ENCODE data around the gene KLHL30. TPM values are rescaled to one million over a fixed set of nuclear protein-coding genes. Genes with fewer than 3 reads are reported as not detected.

Gene KLHL30
- total and polyA plus RNA-seq, 4 donors = 0.10 to 0.28 (median 0.13) TPM

GRCh38 chr2:238174701-238175100 is 36.2 kb downstream of the KLHL30 start:
- no peak for DNase-seq (ENCODE audit: low read depth in 4 of 6, low spot score in 6 of 6)
- Histone ChIP-seq H3K27ac (ENCODE audit: low read depth, low read length) (no peak overlapping the region), H3K4me1 (ENCODE audit: control insufficient read depth, insufficient read depth, low read length) (no peaks in the 10 kb centered on the region), H3K36me3 (ENCODE audit: control insufficient read depth, insufficient read depth, low read length) (peaks cover 64% of the 10 kb centered on the region), H3K4me3 (ENCODE audit: low read depth, low read length) (no peak overlapping the region), H3K9me3 (ENCODE audit: control insufficient read depth, insufficient read depth, low read length) (no peaks in the 10 kb centered on the region), H3K27me3 (ENCODE audit: control insufficient read depth, insufficient read depth, low read length) (no peaks in the 10 kb centered on the region)
- 81% methylated on average over 2 of the region's 3 CpGs for WGBS (ENCODE audit: insufficient coverage)

GRCh38 chr2:238176613-238177012 is 38.1 kb downstream of the KLHL30 start:
- no peak overlapping the region for H3K27ac ChIP-seq (ENCODE audit: low read depth, low read length)
- H3K4me3 ChIP-seq (ENCODE audit: low read depth, low read length) = no peak overlapping the region
- H3K4me1 ChIP-seq (ENCODE audit: control insufficient read depth, insufficient read depth, low read length) = no peaks in the 10 kb centered on the region
- no peaks in the 10 kb centered on the region for H3K9me3 ChIP-seq (ENCODE audit: control insufficient read depth, insufficient read depth, low read length)
- H3K36me3 ChIP-seq (ENCODE audit: control insufficient read depth, insufficient read depth, low read length) = peaks cover 65% of the 10 kb centered on the region
- no peaks in the 10 kb centered on the region for H3K27me3 ChIP-seq (ENCODE audit: control insufficient read depth, insufficient read depth, low read length)
- no peak for DNase-seq (ENCODE audit: low read depth in 4 of 6, low spot score in 6 of 6)

- no peak overlapping the region for H3K27ac ChIP-seq (ENCODE audit: low read depth, low read length)
- WGBS (ENCODE audit: insufficient coverage) = 93% methylated on average over 4 of the region's 5 CpGs
- no peak overlapping the region for H3K4me3 ChIP-seq (ENCODE audit: low read depth, low read length)
These were observed 42.1 kb downstream of the KLHL30 start for GRCh38 chr2:238180554-238180953.

GRCh38 chr2:238182362-238182761 is 43.9 kb downstream of the KLHL30 start:
- peaks cover 64% of the 10 kb centered on the region for H3K36me3 ChIP-seq (ENCODE audit: control insufficient read depth, insufficient read depth, low read length)
- H3K9me3 ChIP-seq (ENCODE audit: control insufficient read depth, insufficient read depth, low read length) = no peaks in the 10 kb centered on the region
- no peaks in the 10 kb centered on the region for H3K27me3 ChIP-seq (ENCODE audit: control insufficient read depth, insufficient read depth, low read length)
- no peak for DNase-seq (ENCODE audit: low read depth in 4 of 6, low spot score in 6 of 6)
- H3K27ac ChIP-seq (ENCODE audit: low read depth, low read length) = no peak overlapping the region
- 95% methylated on average over 6 of the region's 6 CpGs for WGBS (ENCODE audit: insufficient coverage)
- no peaks in the 10 kb centered on the region for H3K4me1 ChIP-seq (ENCODE audit: control insufficient read depth, insufficient read depth, low read length)
- no peak overlapping the region for H3K4me3 ChIP-seq (ENCODE audit: low read depth, low read length)

More at GRCh38 chr2:238180554-238180953, 42.1 kb downstream of the KLHL30 start:
- H3K4me1 ChIP-seq (ENCODE audit: control insufficient read depth, insufficient read depth, low read length) = no peaks in the 10 kb centered on the region
- H3K36me3 ChIP-seq (ENCODE audit: control insufficient read depth, insufficient read depth, low read length) = peaks cover 62% of the 10 kb centered on the region
- H3K9me3 ChIP-seq (ENCODE audit: control insufficient read depth, insufficient read depth, low read length) = no peaks in the 10 kb centered on the region
- DNase-seq (ENCODE audit: low read depth in 4 of 6, low spot score in 6 of 6) = no peak
- no peaks in the 10 kb centered on the region for H3K27me3 ChIP-seq (ENCODE audit: control insufficient read depth, insufficient read depth, low read length)

GRCh38 chr2:238183821-238184220 is 45.4 kb downstream of the KLHL30 start:
- Histone ChIP-seq H3K36me3 (ENCODE audit: control insufficient read depth, insufficient read depth, low read length) (peaks cover 71% of the 10 kb centered on the region), H3K9me3 (ENCODE audit: control insufficient read depth, insufficient read depth, low read length) (no peaks in the 10 kb centered on the region), H3K4me1 (ENCODE audit: control insufficient read depth, insufficient read depth, low read length) (no peaks in the 10 kb centered on the region), H3K4me3 (ENCODE audit: low read depth, low read length) (no peak overlapping the region), H3K27ac (ENCODE audit: low read depth, low read length) (no peak overlapping the region), H3K27me3 (ENCODE audit: control insufficient read depth, insufficient read depth, low read length) (no peaks in the 10 kb centered on the region)
- 85% methylated on average over 3 of the region's 4 CpGs for WGBS (ENCODE audit: insufficient coverage)
- DNase-seq (ENCODE audit: low read depth in 4 of 6, low spot score in 6 of 6) = no peak

GRCh38 chr2:238187618-238188548 is 49.4 kb downstream of the KLHL30 start:
- no peak for DNase-seq (ENCODE audit: low read depth in 4 of 6, low spot score in 6 of 6)
- H3K4me3 ChIP-seq (ENCODE audit: low read depth, low read length) = no peak overlapping the region
- H3K9me3 ChIP-seq (ENCODE audit: control insufficient read depth, insufficient read depth, low read length) = no peaks in the 10 kb centered on the region
- H3K36me3 ChIP-seq (ENCODE audit: control insufficient read depth, insufficient read depth, low read length) = peaks cover 70% of the 10 kb centered on the region
- no peaks in the 10 kb centered on the region for H3K4me1 ChIP-seq (ENCODE audit: control insufficient read depth, insufficient read depth, low read length)
- no peaks in the 10 kb centered on the region for H3K27me3 ChIP-seq (ENCODE audit: control insufficient read depth, insufficient read depth, low read length)
- WGBS (ENCODE audit: insufficient coverage) = 77% methylated on average over 14 of the region's 17 CpGs
- no peak overlapping the region for H3K27ac ChIP-seq (ENCODE audit: low read depth, low read length)

GRCh38 chr2:238190445-238190844 is 52.0 kb downstream of the KLHL30 start:
- Histone ChIP-seq H3K4me3 (ENCODE audit: low read depth, low read length) (no peak overlapping the region), H3K4me1 (ENCODE audit: control insufficient read depth, insufficient read depth, low read length) (no peaks in the 10 kb centered on the region), H3K27me3 (ENCODE audit: control insufficient read depth, insufficient read depth, low read length) (no peaks in the 10 kb centered on the region), H3K27ac (ENCODE audit: low read depth, low read length) (no peak overlapping the region), H3K36me3 (ENCODE audit: control insufficient read depth, insufficient read depth, low read length) (peaks cover 51% of the 10 kb centered on the region), H3K9me3 (ENCODE audit: control insufficient read depth, insufficient read depth, low read length) (no peaks in the 10 kb centered on the region)
- no peak for DNase-seq (ENCODE audit: low read depth in 4 of 6, low spot score in 6 of 6)
- 86% methylated on average over 2 of the region's 2 CpGs for WGBS (ENCODE audit: insufficient coverage)

Other genes starting within 250 kb of the KLHL30 start
- gene UBE2F, start 171.7 kb upstream of the KLHL30 start, total RNA-seq = 10 to 100 TPM; 52.5 to 56.0 TPM
- gene UBE2F, start 171.7 kb upstream of the KLHL30 start, polyA plus RNA-seq (ENCODE audit: insufficient read length in 2 of 2) = 10 to 100 TPM; 71.6 to 80.2 TPM
- 10 to 100 TPM; 13.9 to 16.8 TPM for gene SCLY, start 77.7 kb upstream of the KLHL30 start, total RNA-seq
- 10 to 100 TPM; 21.8 to 27.0 TPM for gene SCLY, start 77.7 kb upstream of the KLHL30 start, polyA plus RNA-seq (ENCODE audit: insufficient read length in 2 of 2)
- 1 to 10 TPM in 1 of 2 donors, under 1 TPM in 1; 0.50 to 4.3 TPM for gene ESPNL, start 38.3 kb upstream of the KLHL30 start, total RNA-seq
- gene ESPNL, start 38.3 kb upstream of the KLHL30 start, polyA plus RNA-seq (ENCODE audit: insufficient read length in 2 of 2) = under 1 TPM; 0.43 to 0.90 TPM
- 1 to 10 TPM in 1 of 2 donors, under 1 TPM in 1; 0.79 to 1.8 TPM for gene ERFE, start 20.3 kb downstream of the KLHL30 start, total RNA-seq
- gene ERFE, start 20.3 kb downstream of the KLHL30 start, polyA plus RNA-seq (ENCODE audit: insufficient read length in 2 of 2) = 1 to 10 TPM; 2.4 to 2.9 TPM
- 10 to 100 TPM; 29.4 to 38.9 TPM for gene ILKAP, start 65.0 kb downstream of the KLHL30 start, total RNA-seq
- 10 to 100 TPM; 48.0 to 65.8 TPM for gene ILKAP, start 65.0 kb downstream of the KLHL30 start, polyA plus RNA-seq (ENCODE audit: insufficient read length in 2 of 2)
- gene HES6, start 101.4 kb downstream of the KLHL30 start, total RNA-seq = 10 to 100 TPM; 22.3 to 43.4 TPM
- 100 to 1,000 TPM; 110 to 114 TPM for gene HES6, start 101.4 kb downstream of the KLHL30 start, polyA plus RNA-seq (ENCODE audit: insufficient read length in 2 of 2)
- gene PER2, start 149.9 kb downstream of the KLHL30 start, total RNA-seq = 1 to 10 TPM; 5.5 to 9.1 TPM
- 1 to 10 TPM; 9.5 to 9.9 TPM for gene PER2, start 149.9 kb downstream of the KLHL30 start, polyA plus RNA-seq (ENCODE audit: insufficient read length in 2 of 2)
- gene TRAF3IP1, start 181.8 kb downstream of the KLHL30 start, total RNA-seq = 10 to 100 TPM; 12.2 to 19.2 TPM
- 10 to 100 TPM; 17.2 to 18.0 TPM for gene TRAF3IP1, start 181.8 kb downstream of the KLHL30 start, polyA plus RNA-seq (ENCODE audit: insufficient read length in 2 of 2)

All from spinal cord (tissue), 10 donors.